Caco-2 (cell line): ENCODE results near the gene PAX7. TPM values are rescaled to one million over a fixed set of nuclear protein-coding genes. Genes with fewer than 3 reads are reported as not detected.

ENCODE experiments used
- BruUV-seq: library from RNA; stranded (reverse); fragments of 400-500 nt; replicated peaks from 2 replicates; lab custom pipeline; 2021; lab: Mats Ljungman, UMichigan
- CTCF ChIA-PET: fragments of 300-600 bp; sonication (Branson Sonifier 250); formaldehyde crosslinking; loops from one replicate; lab custom pipeline; 2022; ENCODE audit warnings: antibody characterized with exemption; lab: Charles Lee
- POLR2A ChIA-PET: fragments of 300-600 bp; sonication (Branson Sonifier 250); formaldehyde crosslinking; loops from one replicate; lab custom pipeline; 2022; ENCODE audit warnings: antibody characterized with exemption; lab: Charles Lee
- DNase-seq, 2 experiments: peaks; one replicate each; pipeline versions ENCODE4 v3.0.0 to v3.0.0-alpha.2; 2020 to 2022
- H3K27me3 ChIP-seq: replicated peaks from 2 replicates; pipeline ENCODE4 v1.6.0; 2011; ENCODE audit warnings: low read length; ENCODE audit not compliant: control insufficient read depth, insufficient read depth
- H3K36me3 ChIP-seq: 2 replicates; pipeline ENCODE4 v1.5.1; 2011; ENCODE audit warnings: low read length; ENCODE audit not compliant: control insufficient read depth, insufficient read depth
- H3K4me1 ChIP-seq: fragments of 250-450 bp; sonication (Bioruptor Pico); 2 replicates; pipeline ENCODE4 v1.5.1; 2020; ENCODE audit warnings: mild to moderate bottlenecking
- H3K4me3 ChIP-seq: 2 replicates; pipeline ENCODE4 v1.5.1; 2011; ENCODE audit warnings: low read depth, mild to moderate bottlenecking, control low read depth, low read length
- H3K9me3 ChIP-seq: fragments of 250-450 bp; sonication (Bioruptor Pico); 2 replicates; pipeline ENCODE4 v1.5.1; 2020; ENCODE audit warnings: mild to moderate bottlenecking, moderate library complexity
- H3K27ac Mint-ChIP-seq: one replicate; pipeline ENCODE4 v1.8.0; 2022; ENCODE audit warnings: mixed read lengths; ENCODE audit not compliant: unreplicated experiment
- H3K27me3 Mint-ChIP-seq: one replicate; pipeline ENCODE4 v1.8.0; 2022; ENCODE audit warnings: mixed read lengths; ENCODE audit not compliant: insufficient read depth, unreplicated experiment
- H3K36me3 Mint-ChIP-seq: one replicate; pipeline ENCODE4 v1.8.0; 2022; ENCODE audit warnings: mild to moderate bottlenecking, mixed read lengths; ENCODE audit not compliant: insufficient read depth, unreplicated experiment
- H3K4me1 Mint-ChIP-seq: one replicate; pipeline ENCODE4 v1.8.0; 2022; ENCODE audit warnings: low read depth, mixed read lengths; ENCODE audit not compliant: unreplicated experiment
- H3K4me3 Mint-ChIP-seq: one replicate; pipeline ENCODE4 v1.8.0; 2022; ENCODE audit warnings: mild to moderate bottlenecking, moderate library complexity, mixed read lengths; ENCODE audit not compliant: unreplicated experiment
- H3K9me3 Mint-ChIP-seq: one replicate; pipeline ENCODE4 v1.8.0; 2022; ENCODE audit warnings: mixed read lengths; ENCODE audit not compliant: unreplicated experiment
- CTCF ChIP-seq, 2 experiments: fragments of 200-600 bp in 1 of 2; IDR thresholded peaks; 1 replicate in 1 of 2; 2 replicates in 1 of 2; pipeline versions ENCODE4 v1.5.1 to v1.8.0; 2011 to 2022; ENCODE audit warnings: antibody characterized with exemption in 1 of 2, control low read depth in 1 of 2, inconsistent platforms in 1 of 2, low read depth in 1 of 2, low read length in 1 of 2, mild to moderate bottlenecking in 1 of 2, moderate library complexity in 1 of 2; ENCODE audit not compliant: insufficient read depth in 1 of 2, severe bottlenecking in 1 of 2, unreplicated experiment in 1 of 2
- intact Hi-C: fragments of 100-400 bp; cut with micrococcal nuclease; formaldehyde crosslinking; loops from one replicate; pipeline ENCODE4 v1.10.0; 2022; ENCODE audit not compliant: unreplicated experiment
- total RNA-seq: library from RNA; stranded (reverse); gene quantifications from 2 replicates; pipeline ENCODE4 v1.2.3, GENCODE V29; 2022

The PAX7 gene
- total RNA-seq, 1 experiment from 2014 or later: 0.18 TPM

- CTCF ChIA-PET: no interaction called here
- H3K4me1 Mint-ChIP-seq: no peaks in the 10 kb centered on the region
- H3K9me3 Mint-ChIP-seq: no peaks in the 10 kb centered on the region
- no peaks in the 10 kb centered on the region for H3K36me3 Mint-ChIP-seq
- no peak overlapping the region for H3K4me3 Mint-ChIP-seq
- no TSS peak for BruUV-seq
- intact Hi-C loops: no loop called here
- Histone ChIP-seq H3K9me3 (no peaks in the 10 kb centered on the region), H3K4me3 (no peak overlapping the region), H3K4me1 (no peaks in the 10 kb centered on the region), H3K36me3 (no peaks in the 10 kb centered on the region), H3K27me3 (no peaks in the 10 kb centered on the region; the same call in 1 of the 2 replicates)
- TF ChIP-seq CTCF (IDR thresholded peaks at IDR 0.05; ENCODE audit: insufficient read depth in 1 of 2, low read depth in 1 of 2, low read length in 1 of 2, severe bottlenecking in 1 of 2, unreplicated experiment in 1 of 2): no peak
- H3K27ac Mint-ChIP-seq: no peak overlapping the region
- no peak for DNase-seq
- peaks cover 11% of the 10 kb centered on the region for H3K27me3 Mint-ChIP-seq
- POLR2A ChIA-PET: no interaction called here
Observed at GRCh38 chr1:18592368-18592767, 38.3 kb upstream of the PAX7 start.

- H3K27me3 Mint-ChIP-seq: peaks cover 4% of the 10 kb centered on the region
- DNase-seq: peak; percentile 55 to 71
- no peak overlapping the region for H3K27ac Mint-ChIP-seq
Observed at GRCh38 chr1:18597160-18598042, 33.2 kb upstream of the PAX7 start.

More at GRCh38 chr1:18597160-18598042, 33.2 kb upstream of the PAX7 start:
- H3K27me3 ChIP-seq: no peaks in the 10 kb centered on the region
- ChIA-PET CTCF (interaction anchor here (0.6 to 1.7 kb wide), 13 partner anchors 45 to 297 kb away, joined by 3 to 18 read pairs (median 3); no protein-coding TSS in a partner anchor), POLR2A (no interaction called here)
- intact Hi-C loops: loop anchor here (1.0 kb wide), 3 partner anchors 84 to 278 kb away; no protein-coding TSS in a partner anchor
- no peaks in the 10 kb centered on the region for H3K4me1 ChIP-seq
- Mint-ChIP-seq H3K9me3 (no peaks in the 10 kb centered on the region), H3K4me3 (no peak overlapping the region), H3K36me3 (no peaks in the 10 kb centered on the region), H3K4me1 (no peaks in the 10 kb centered on the region)
- no peak overlapping the region for H3K4me3 ChIP-seq
- no peaks in the 10 kb centered on the region for H3K9me3 ChIP-seq
- peak; percentile 88 to 92 for TF ChIP-seq CTCF (IDR thresholded peaks at IDR 0.05; ENCODE audit: insufficient read depth in 1 of 2, low read depth in 1 of 2, low read length in 1 of 2, severe bottlenecking in 1 of 2, unreplicated experiment in 1 of 2)
- no TSS peak for BruUV-seq
- no peaks in the 10 kb centered on the region for H3K36me3 ChIP-seq
